ELF-1 (cell line): Measurements from ENCODE around the gene PPP1R14D.
A peak's percentile ranks its signal among the peaks of the same experiment; 100 is the strongest.
"Not testable (repeated sequence)": the region's sequence is repeated elsewhere in the genome, so short reads cannot be mapped to it uniquely, and the experiment has no call there.

Experiments
- DNase-seq: peaks from one replicate; pipeline ENCODE4 v3.0.0-alpha.2; 2016; ENCODE audit warnings: low read depth, low spot score

Gene PPP1R14D, protein sequence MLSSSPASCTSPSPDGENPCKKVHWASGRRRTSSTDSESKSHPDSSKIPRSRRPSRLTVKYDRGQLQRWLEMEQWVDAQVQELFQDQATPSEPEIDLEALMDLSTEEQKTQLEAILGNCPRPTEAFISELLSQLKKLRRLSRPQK

DNA sequence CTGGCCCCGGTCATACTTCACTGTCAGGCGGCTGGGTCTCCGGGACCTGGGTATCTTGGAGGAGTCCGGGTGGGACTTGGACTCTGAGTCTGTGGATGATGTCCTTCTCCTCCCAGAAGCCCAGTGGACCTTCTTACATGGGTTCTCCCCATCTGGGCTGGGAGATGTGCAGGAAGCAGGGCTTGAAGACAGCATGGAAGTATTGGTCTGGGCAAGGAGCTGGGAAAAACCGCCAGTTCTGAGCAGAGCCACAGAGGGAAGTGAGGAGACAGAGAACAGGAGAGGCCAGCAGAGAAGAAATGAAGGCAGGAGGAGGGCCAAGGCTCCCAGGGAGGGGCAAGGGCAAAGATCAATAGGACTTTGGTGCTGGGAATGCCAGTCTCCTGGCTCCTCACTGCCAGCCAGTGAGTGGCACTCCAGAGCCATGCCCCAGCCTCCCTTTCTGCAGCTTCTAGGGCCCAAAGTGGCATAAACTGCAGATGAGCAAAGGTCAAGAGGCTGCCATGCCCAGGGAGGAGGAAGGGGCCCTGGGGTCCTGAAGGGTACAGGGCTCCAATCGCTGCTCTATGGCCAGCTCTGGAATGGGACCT, at the start of gene PPP1R14D:
Gene PPP1R14D, minus strand, starts transcription at position 262 of the 590 bp plus-strand sequence. Its CDS starts 67 bp downstream, at position 195.
- DNase-seq, result no peak

DNA sequence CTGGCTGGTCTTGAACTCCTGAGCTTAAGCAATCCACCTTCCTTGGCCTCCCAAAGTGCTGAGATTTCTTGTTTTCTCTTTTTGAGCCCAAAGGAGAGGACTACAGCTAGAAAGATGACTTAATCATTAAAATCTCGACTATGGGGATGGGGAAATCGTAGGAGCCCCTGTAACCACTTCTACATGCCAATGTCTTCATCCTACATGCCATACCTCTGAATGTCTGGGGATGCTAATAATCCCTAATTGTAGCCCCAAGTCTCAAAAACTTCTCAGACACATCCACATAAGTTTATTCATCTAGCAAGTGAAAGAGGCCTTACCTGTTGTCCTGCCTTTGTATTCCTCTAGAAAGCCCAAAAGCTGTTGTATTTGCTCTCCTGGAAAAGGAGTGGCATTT, 49.2 kb upstream of the PPP1R14D start:
- no peak for DNase-seq

DNA sequence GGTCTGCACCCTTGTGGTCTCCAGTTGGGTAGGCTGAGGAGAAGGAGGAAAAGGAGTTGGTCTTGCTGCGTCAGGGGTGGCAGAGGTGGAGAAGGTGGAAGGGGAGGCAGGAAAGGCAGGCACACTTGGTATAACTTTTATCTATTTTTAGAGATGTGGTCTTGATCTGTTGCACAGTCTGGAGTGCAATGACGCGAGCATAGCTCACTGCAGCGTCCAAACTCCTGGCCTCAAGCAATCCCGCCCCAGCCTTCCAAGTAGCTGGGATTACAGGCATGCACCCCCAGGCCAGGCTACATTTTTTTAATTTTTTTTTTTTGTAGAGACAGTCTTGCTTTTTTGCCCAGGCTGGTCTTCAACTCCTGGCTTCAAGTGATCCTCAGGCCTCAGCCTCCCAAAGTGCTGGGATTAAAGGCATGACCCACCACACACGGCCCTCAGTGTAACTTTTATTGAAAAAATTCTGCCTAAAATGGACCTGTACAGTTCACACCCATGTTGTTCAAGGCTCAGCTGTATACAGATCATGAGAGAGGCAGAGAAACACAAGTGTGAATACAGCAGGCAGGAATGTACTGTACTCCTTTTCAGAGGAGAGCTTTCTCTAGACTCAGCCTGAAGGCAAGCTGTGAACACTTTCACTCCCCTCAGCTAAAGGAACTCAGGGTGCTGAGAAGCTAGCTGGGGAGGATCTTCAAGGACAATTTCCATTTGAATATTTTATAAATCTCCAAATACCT, 47.7 kb upstream of the PPP1R14D start:
- no peak for DNase-seq

DNA sequence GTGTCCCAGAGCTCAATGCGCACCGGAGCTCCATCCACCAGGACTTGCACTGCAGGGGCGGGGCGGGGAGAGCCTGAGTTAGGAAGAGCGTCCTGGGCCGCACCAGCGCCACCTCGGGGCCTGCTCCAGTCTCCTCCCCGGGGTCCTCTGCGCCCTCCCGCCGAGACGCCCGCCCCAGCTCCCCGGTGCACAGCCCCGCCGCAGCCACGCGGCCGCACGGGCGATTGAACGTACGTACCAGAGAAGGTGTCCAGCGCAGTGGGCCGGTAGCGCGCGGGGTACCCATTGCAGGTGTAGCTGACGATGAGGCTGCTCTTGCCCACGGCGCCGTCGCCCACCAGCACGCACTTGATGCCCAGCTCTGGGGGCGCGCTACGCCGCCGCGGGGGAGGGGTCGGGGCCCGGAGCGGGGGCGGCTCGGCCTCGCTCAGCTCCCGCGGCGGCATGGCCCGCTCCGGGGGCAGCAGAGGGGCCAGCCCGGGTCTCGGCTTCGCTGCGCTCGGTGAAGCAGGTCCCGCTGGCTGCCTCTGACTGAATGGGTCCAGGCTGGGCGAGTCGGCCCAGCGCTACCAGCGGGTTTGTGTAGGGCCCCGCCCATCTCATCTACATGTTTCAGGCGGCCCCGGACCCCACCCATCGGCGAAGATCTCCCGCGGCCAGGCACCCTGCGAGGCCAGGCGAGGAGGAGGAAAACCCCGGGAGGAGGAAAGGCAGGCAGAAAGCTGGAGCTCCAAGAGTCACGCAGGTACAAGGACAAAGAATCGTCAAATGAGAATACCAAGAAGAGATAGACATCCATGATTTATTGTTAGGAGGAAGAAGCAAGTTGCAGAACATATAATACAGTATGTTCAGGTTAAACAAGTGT, 45.4 kb upstream of the PPP1R14D start, which contains the start of gene RHOV:
Gene RHOV, minus strand, starts transcription at position 541 of the 868 bp plus-strand sequence. Its CDS starts 95 bp downstream, at position 446.
- peak; percentile 84 for DNase-seq

DNA sequence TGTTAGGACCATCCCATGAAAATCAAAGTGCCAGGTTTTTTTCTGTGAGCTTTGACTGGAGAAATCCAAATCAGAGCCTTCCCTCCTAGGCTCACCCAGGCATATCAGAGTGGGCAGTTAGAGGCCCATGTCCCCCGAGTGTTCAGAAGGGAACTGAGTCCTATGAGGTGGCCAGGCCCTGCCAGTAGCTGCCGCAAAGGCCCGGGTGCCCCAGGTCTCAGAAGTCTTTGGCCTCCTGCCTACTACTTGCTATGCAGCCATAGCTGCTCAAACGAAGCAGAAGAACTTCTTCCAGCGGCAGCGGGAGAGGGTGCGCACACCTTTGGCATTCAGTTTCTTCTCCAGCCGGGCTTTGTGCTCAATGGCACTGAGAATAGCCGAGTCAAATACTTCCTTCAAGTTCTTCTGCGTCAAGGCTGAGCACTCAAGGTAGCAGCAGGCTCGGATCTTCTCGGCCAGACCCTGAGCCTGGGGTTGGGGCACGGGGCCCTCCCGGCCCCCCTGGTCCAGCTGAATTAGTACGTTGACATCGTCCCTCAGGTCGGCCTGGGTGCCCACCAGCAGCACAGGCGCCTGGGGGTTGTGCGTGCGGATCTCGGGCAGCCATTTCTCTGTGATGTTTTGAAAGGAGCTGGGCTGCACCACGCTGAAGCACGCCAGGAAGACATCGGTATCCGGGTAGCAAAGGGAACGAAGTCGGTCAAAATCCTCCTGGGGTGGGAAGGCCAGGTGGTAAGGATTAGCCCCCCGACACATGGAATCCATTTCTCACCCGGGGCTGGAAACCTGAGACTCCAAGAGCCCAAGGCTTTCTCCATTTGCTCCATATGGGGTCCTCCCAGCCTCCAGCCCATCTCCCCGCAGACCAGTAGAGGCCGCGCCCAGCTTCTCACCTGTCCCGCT, 44.5 kb upstream of the PPP1R14D start:
- DNase-seq, result no peak

DNA sequence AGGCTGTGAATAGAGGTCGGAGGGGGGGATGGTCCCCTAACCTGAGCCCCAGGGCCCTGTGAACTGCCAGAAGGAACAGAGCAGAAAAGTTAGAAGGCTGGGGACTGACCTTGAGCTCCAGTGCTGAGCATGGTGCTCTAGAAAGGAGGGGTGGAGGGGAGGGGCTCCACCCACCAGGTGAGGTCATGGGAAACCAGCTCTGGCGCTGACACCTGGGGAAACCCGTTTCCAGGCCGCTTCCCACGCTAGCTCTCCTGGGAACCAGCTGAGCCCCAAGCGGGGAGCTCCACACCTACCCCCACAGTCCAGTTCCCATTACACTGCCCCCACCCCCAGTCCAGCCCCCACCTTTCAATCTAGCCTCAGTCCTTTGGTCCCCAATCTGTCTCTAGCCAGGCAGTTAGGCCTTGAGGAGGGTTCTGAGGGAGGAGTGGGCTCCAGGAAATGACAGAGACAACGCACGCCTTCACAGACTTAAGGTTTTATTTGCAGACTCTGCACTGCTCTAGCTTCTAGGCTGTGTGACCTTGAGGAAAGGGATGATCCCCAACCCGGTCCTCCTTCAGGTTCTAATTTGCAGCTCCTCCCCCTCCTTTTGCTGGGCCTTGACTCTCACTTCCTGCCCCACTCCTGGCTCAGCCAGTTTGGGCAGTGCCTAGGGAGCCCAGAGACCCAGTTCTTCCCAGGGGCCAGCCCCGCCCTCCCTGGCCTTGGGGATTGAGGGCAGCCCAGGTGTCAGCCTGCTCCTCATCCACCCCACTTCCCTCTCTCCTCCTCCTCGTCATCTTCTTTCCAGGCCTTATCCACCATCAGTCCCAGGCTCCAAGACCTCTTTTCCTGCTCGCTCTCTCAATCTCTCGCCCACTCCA, 43.5 kb upstream of the PPP1R14D start:
- peak; percentile 64 for DNase-seq

DNA sequence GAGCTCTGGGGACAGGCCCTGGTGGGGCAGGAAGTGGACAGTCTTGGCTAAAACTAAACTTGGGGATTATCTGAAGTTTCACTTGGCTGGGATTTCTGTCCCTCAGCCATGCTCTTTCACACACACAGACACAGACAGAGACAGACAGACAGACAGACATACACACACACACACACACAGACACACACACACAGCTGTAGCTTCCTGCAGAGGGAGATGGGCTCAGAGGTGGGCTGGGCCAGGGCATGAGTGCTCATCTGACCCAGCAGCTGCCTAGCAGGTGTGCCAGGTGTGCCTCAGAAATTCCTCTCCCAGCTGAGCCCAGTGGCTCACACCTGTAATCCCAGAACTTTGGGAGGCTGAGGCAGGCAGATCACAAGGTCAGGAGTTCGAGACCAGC, 42.2 kb upstream of the PPP1R14D start:
- DNase-seq, result no peak

DNA sequence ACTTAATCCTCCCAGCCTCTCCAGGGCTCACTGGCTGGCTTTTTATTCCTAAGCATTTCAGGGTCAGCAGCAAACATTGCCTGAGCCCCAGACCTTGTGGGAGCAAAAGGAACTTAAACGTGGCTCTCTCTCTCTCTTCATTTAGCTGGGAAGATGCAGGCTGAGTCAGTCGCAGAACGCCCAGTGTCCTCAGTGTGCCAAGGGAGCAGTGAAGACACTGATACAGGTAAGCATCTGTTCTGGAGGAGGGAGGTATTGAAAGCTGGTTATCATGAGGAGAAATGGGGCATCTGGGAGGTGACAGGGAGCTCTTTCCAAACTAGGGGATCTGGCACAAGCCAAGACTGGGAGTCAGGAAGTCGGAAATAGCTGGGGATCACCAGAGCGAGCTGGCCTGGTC, 41.2 kb upstream of the PPP1R14D start:
- no peak for DNase-seq

DNA sequence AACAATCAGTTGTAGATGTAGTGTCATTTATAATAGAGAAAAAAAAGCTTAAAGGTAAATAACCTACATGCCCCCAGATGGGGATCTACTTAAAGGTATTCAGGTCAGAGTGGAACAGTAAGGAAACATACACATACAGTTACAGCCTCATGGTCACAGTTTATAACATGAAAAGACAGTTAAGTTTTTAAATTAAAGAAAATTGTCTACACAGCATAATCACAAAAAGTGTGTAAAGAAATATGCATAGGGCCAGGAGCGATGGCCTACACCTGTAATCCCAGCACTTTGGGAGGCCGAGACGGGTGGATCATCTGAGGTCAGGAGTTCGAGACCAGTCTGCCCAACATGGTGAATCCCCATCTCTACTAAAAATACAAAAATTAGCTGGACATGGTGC, 38.7 kb upstream of the PPP1R14D start:
- DNase-seq, result no peak

DNA sequence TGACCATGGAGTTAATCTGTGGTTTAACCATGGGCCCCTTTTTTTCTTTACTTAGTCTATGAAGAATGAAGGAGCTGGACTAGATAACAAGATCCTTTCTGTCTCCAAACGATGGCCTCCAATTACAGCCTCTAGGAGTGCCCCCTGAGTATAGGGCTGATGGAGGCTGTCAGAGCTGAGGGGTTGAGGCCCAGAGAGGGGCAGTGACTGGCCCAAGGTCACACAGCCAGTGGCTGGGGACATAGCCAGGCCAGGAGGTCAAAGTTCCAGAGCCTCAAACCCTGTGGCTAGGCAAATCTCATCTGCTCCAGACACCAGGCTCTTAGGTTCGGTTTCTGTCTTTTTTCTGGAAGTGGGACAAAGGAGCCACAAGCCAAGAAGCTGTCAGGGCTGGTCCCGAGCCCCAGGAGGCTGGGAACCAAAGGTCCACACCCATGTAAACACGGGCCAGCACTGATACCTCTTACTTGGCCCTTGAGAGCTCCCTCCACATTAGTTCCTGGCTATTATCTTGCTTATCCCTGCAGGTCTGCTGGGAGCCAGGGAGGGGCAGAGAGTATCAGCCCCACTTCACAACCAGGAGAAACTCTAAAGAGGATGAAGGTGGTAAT, 35.3 kb upstream of the PPP1R14D start:
- no peak for DNase-seq

DNA sequence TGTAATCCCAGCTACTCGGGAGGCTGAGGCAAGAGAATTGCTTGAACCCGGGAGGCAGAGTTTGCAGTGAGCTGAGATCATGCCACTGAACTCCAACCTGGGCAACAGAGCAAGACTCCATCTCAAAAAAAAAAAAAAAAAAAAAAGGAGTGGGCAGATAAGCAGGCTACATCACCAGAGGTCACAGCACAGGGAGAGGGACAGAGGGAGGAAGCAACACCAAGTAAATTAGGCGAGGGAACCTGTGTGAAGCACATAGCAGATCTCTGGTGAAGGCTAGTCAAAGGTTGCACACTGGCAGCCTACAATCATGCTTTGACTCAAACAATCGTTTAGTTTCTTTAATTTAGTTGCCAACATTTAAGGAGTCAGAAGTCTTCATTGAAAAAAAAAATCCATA, 32.6 kb upstream of the PPP1R14D start:
- DNase-seq, result not testable (repeated sequence)

DNA sequence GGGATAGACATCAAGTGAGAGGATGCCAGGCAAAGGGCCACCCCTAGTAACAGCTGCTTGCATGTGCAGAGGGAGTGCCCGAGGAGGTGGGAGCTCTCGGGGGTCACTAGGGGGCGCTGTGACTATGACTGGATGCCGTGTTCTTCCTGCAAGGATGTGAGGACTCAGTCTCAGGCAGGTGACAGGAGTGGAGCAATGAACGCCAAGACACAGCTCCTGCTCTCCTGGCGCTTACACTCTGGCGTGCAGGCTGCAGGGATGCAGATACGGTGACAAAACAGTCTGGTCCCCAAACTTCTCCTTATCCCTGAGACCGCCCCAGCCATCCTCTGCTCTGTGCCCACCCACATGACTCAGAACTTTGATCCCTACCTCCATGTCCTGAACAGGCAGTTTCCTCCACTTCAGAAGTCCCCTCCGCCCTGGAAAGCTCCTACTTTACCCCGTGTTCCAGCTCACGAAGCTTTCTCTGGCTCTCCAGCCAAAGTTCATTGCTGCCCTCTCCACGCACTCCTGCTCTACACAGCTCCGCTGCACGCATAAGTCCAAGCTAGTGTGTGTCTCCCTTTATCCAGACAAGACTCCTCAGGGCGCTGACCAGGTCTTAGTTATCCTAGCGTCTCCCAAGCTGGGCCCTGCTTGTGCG, 30.8 kb upstream of the PPP1R14D start:
- DNase-seq, result peak; percentile 91

DNA sequence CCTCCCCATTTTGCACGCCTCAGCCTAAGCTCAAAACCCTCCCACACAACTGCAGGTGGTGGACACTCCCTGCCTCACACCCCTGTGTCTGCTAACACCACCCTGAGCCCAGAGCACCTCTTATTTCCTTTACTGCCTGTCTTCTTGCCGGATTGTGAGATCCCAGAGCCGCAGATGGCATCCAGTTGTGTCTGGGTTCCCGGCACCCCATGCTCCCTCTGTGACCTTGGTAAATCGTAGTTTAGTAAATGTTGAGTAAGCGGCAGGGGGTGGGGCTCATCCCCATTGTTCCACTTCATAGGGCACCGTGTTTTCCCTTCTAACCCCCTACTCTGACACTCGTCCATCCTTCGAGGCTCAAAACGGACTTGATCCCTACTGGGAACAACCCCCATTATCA, 30.2 kb upstream of the PPP1R14D start:
- no peak for DNase-seq

DNA sequence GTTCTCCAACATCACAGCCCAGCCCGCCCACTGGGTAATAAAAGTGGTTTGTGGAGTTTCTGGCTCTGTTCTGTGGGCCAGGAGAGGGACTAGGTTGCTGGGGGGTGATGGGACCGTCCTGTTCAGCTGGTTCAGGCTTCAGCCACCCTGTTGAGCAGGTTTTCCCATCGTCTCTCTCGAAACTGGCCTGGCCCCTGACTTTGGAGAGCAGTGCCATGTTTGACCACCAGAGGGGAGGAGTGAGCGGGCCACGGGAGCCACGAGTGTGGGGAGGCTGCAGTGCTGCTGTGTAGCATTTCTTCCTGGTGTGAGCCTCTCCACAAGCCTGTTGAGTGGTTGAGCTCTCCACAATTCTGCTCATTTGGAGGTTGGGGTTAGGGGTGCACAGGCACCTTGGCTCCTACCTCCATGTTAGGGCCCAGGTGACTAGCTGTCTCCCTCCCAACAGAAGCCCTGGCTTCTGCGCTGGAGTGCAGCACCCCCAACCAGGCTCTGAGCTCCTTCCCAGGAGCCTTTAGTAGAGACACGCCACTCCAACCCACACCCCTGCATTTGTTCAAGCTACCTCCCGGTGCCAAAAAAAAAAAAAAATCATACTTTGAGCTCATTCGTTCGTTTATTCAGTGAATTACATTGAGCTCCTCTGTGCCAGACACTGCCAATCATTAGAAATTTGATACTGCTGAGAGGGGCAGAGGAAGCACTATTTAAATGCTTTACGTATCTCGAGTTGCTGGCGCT, 29.3 kb upstream of the PPP1R14D start:
- peak; percentile 96 for DNase-seq

DNA sequence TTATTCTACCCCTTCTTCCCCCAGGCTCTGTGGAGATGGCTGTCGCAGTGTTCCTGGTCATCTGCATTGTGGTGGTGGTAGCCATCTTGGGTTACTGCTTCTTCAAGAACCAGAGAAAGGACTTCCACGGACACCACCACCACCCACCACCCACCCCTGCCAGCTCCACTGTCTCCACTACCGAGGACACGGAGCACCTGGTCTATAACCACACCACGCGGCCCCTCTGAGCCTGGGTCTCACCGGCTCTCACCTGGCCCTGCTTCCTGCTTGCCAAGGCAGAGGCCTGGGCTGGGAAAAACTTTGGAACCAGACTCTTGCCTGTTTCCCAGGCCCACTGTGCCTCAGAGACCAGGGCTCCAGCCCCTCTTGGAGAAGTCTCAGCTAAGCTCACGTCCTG, 28.2 kb upstream of the PPP1R14D start:
- no peak for DNase-seq

DNA sequence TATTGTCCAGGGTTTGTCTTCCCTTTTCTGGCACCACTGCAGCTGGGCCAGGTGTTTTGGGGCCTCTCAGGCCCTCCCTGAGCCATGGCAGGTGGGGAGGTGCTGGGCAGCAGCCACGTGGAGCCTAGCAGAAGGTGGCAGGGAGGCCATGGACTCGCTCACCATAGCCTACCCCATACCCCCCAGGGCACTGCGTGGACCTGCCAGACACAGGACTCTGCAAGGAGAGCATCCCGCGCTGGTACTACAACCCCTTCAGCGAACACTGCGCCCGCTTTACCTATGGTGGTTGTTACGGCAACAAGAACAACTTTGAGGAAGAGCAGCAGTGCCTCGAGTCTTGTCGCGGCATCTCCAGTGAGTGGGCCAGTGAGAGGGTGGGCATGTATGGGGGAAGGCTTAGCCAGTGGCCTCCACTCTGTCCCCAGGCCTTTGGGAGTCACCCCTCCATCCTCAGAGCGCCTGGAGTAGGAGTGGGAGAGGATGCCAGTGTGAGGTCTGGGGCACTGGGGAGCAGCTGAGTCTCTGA, 27.3 kb upstream of the PPP1R14D start:
- no peak for DNase-seq

DNA sequence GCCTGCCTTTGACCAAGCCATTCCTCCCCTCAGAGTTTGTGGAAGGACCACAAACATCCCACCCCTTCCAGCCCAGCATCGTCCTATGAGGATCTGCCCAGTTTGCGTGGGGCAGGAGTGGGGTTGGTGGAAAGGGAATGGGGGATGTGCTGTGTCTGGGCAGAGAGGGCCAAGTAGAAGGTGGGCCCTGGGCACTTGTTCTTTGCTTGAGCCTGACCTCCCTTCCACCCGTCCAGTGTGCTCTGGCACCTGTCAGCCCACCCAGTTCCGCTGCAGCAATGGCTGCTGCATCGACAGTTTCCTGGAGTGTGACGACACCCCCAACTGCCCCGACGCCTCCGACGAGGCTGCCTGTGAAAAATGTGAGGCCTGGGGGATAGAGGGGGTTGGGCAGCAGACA, 25.7 kb upstream of the PPP1R14D start:
- no peak for DNase-seq

DNA sequence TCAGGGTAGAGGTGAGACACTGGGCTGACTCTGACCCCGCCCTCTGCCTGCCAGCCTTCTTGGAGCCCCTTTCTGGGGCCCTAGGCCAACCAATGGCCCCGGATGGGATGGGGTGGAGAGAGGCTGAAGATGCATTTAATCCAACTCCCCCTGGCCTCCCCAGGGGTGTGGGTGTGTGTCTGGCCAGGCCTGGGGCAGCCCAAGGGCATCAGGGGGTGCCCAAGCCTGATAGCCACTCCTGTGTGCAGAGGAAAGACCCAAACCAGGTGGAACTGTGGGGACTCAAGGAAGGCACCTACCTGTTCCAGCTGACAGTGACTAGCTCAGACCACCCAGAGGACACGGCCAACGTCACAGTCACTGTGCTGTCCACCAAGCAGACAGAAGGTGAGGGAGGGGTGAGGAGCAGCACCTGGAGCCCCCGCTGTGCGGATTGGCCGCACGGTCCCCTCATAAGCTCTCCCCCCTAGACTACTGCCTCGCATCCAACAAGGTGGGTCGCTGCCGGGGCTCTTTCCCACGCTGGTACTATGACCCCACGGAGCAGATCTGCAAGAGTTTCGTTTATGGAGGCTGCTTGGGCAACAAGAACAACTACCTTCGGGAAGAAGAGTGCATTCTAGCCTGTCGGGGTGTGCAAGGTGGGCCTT, 24.9 kb upstream of the PPP1R14D start:
- DNase-seq, result no peak
